Transverse colon (tissue), 4 donors: ENCODE results near the gene DNASE1L3.

Experiments used
- CTCF ChIP-seq, 5 experiments: fragments of 200-600 bp in 3 of 5; fragments of 450-650 bp in 2 of 5; sonication (generic) in 3 of 5; IDR thresholded peaks; 1 replicate in 2 of 5; 2 replicates in 3 of 5; pipeline ENCODE4 v1.5.1; 2016 to 2017; ENCODE audit warnings: antibody characterized with exemption in 5 of 5, inconsistent platforms in 3 of 5, mild to moderate bottlenecking in 2 of 5, moderate library complexity in 1 of 5
- EP300 ChIP-seq: sonication (generic); formaldehyde crosslinking; IDR thresholded peaks from one replicate; pipeline ENCODE4 v1.6.1; 2017; ENCODE audit warnings: antibody characterized with exemption, low read depth
- POLR2A ChIP-seq: fragments of 450-650 bp; IDR thresholded peaks from one replicate; pipeline ENCODE4 v1.6.1; 2016; ENCODE audit warnings: antibody characterized with exemption, mild to moderate bottlenecking, moderate library complexity
- POLR2AphosphoS5 ChIP-seq, 3 donors: sonication (generic); formaldehyde crosslinking; IDR thresholded peaks; one replicate each; pipeline ENCODE4 v1.6.1; 2016; ENCODE audit warnings: antibody characterized with exemption in 3 of 3

DNA sequence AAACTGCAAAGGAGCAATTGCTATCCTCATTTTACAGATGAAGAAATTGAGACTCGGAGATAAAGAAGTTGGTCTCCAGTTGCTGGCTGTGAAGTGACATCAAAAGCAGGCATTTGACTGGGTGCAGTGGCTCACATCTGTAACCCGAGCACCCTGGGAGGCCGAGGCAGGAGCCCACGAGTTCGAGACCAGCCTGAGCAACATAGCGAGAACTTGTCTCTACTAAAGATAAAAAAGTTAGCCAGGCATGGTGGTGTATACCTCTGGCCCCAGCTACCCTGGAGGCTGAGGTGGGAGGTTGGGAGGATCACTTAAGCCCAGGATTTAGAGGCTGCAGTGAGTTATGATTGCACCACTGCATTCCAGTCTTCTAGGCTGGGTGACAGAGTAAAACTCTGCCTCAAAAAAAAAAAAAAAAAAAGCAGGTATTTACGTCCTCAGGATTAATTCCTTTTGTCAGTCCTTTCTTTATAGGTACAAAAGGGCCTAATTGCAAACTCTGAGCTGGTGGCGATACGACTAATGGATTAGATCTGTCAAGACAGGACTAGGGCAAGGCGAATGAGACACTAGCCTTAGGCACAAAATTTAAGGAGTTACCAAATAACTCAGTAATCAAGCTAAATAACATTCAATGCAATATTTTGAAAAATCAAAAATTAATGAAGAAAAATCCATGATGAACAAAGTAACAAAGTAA lies 5.9 kb upstream of the DNASE1L3 start:
- TF ChIP-seq CTCF (IDR thresholded peaks at IDR 0.05) (no peak), POLR2AphosphoS5 (IDR thresholded peaks at IDR 0.05) (no peak), EP300 (no peak), POLR2A (no peak)
